DMS153 treated with DMSO at 0.1 percent for 48 hours (cell line): Measurements from ENCODE around the gene CLEC3B.
"Not testable (repeated sequence)": the region's sequence is repeated elsewhere in the genome, so short reads cannot be mapped to it uniquely, and the experiment has no call there.

Experiments
- DNase-seq: peaks from one replicate; lab custom pipeline; 2025; ENCODE audit not compliant: unreplicated experiment; lab: John Stamatoyannopoulos, UW

CLEC3B gene

DNA sequence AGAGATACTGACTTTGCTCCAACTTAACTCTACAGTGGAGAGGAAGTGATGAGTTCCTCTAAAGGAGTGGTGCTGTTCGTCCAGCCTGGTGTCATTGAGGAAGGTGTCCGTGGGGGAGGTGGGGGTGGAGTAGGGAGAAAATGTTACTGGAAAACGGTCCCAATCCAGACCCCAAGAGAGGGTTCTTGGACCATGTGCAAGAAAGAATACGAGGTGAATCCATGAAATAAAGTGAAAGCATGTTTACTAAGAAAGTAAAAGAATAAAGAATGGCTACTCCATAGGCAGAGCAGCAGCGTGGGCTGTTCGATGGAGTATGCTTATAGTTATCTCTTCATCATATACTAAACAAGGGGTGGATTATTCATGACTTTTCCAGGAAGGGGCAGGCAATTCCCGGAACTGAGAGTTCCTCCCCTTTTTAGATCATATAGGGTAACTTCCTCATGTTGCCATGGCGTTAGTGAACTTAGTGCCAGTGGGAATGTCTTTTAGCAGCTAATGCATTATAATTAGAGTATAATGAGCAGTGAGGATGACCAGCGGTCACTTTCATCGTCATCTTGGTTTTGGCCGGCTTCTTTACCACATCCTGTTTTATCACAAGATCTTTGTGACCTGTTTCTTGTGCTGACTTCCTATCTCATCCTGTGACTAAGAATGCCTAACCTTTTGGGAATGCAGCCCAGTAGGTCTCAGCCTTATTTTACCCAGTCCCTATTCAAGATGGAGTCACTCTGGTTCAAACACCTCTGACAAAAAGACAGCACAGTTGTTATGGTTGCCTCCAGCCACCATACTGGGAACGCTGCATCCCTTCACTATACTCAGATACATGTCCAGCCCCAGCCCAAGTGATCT is 38.6 kb downstream of the CLEC3B start:
- no peak for DNase-seq

GRCh38 chr3:45065373-45065720 is 39.2 kb downstream of the CLEC3B start:
- DNase-seq: no peak

- no peak for DNase-seq
Observed at GRCh38 chr3:45066109-45066801, 40.2 kb downstream of the CLEC3B start.

DNA sequence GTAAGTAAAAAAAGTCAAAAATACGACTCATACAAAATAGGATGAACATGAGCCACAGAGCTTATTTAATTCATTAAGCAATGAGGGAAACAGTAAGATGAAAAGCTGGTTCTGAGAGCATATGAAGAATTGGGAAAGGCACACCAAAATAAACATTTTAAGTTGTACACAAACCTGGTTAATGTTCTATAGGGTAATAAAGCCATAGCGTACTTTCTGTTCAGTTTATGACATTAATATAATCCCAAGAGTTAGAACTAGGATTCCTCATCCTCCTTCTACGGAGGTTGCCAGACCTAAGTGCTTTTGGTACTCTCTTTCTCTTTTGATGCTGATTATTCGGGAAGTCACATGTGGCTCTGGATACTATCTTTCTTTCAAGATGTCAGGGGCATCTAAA is 41.4 kb downstream of the CLEC3B start:
- no peak for DNase-seq

DNA sequence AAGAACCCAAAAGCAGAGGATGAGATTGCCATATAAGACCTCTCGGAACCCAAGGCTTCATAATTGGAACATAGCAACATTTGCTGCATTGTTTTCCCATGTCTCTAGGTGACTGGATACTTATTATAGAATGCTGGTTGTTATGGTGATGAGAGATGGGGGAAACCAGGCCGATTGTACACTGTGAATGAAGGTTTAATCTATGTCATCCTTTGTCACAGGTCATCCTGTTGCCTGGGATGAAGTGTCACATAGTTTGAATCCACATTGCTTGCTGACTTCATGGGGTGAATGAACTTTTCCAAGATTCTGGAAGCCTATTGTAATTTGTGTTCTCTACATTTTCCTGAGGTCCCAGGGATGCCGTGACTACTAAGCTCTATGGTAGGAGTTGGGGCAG is 41.8 kb downstream of the CLEC3B start:
- DNase-seq: no peak

- no peak for DNase-seq
Observed at GRCh38 chr3:45071075-45071474, 45.0 kb downstream of the CLEC3B start.

DNA sequence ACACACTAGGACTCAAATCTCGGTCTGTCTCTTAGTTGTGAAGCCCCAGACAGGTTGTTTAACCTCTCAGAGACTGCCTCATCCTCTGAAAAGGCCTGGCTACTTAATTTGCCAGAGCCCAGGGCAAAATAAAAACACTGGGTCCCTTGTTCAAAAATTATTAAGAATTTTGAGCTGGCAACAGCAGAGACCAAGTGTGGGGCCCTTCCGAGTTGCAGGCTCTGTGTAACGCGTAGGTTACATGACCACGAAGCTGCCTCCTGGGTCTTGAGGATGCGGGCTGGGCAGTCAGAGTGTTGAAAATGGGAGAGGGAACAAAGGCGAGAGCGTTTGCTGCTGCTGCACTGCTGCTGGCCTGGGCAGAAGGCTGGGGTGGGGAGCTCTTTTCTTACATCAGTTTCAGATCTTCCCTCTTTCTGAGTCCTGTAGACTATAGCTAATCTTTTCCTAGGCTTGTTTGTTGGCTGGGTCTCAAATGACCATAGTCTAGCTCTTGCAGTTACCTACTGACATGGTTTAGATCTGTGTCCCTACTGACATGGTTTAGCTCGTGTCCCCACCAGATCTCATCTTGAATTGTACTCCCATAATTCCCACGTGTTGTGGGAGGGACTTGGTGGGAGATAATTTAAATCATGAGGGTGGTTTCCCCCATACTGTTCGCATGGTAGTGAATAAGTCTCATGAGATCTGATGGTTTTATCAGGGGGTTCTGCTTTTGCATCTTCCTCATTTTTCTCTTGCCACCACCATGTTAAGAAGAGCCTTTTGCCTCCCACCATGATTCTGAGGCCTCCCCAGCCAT is 49.9 kb downstream of the CLEC3B start:
- no peak for DNase-seq

GRCh38 chr3:45078256-45078655 is 52.2 kb downstream of the CLEC3B start:
- not testable (repeated sequence) for DNase-seq

DNA sequence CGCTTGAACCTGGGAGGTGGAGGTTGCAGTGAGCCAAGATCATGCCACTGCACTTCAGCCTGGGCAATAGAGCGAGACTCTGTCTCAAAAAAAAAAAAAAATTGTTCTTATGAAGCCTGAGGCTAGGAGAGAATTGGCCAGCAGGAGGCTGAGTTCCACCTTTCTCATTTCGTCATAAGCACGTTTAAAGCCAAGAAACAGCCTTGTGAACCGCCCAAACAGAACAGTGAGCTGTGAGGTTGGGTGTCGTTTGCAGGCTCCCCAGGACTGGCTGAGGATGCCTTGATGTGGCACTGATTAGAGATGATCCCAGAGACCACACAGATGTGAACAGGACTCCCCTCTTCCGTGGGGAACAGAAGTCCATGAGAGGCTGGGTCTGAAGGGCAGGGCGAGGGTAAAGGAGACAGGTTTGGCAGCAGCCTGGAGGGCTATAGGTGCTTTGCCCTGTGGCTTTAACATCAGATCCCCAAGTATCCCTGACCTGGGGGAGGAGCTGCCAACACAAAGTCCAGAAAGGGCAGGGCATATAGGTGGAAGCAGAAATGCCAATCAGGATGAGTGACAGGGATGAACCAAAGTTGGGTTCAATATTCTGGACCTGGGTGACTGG is 52.9 kb downstream of the CLEC3B start:
- DNase-seq: no peak

DNA sequence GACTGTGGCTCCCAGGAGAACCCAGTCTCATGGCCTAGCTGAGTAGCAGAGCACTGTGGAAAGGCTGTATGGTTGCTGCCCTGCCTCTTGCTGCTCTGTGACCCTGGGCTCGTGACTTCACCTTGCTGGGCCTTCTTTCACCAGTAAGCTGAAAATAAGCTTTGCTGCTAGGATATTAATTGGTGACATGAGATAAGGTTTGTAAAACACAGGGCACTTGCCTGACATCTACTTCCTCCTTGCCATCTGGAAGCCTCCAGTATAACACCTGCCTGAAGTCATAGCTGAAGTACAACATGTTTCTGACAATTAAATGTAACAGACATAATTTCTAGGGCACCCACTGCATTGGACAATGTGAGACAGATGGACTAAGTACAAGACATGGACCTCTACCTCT is 53.6 kb downstream of the CLEC3B start:
- DNase-seq: no peak

DNA sequence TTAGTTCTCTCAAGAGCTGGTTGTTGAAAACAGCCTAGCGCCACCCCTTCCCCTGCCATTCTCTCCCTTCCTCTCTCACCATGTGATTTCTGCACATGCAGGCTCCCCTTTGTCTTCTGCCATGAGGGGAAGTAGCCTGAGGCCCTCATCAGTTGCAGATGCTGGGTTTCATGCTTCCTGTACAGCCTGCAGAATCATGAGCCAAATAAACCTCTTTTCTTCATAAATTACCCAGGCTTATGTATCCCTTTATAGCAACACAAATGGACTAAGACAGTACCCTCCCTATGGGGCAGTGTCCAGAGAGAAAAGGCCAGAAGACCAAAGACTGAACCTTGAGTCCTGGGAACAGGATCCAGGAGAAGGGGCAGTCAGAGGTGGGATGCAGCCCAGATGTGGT is 54.7 kb downstream of the CLEC3B start:
- DNase-seq: no peak

- DNase-seq: no peak
Observed at GRCh38 chr3:45081506-45082141, 55.5 kb downstream of the CLEC3B start.

DNA sequence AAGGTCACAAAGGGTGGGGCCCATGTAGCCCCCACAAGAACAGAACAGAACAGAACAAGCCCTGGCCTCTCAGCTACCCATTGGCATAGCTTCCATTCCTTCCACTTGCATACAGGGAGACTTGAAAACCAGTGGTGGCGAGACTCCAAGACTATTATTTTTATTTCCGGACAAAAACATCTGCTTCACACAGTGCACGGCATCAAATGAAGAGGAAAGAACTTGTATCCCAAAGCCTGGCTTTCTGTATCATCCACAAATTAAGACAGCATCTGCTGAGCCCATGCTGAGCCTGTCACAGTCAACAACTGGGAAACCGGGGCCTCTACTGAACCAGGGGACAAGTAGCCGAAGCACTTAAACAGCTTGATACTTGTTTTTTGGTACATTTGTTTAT is 56.0 kb downstream of the CLEC3B start:
- no peak for DNase-seq

DNA sequence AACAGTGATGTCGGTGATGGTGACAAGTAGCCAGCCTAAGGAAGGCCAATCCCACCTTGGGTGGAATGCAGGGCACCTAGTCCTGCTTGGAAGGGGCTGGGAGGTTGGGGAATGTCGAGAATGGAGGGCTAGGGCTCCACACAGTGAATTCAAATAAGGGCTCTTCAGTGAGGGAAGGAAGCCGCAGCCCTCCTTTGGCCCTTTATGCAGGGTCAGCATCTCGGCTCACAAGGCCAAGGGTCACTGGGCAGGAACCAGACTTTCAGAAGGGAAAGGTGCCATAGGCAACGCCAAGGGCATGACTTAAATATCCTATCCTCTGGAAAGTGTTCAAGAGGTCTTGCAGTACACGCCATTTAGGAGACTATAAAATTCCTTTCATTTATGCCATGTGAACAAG is 56.9 kb downstream of the CLEC3B start:
- no peak for DNase-seq

DNA sequence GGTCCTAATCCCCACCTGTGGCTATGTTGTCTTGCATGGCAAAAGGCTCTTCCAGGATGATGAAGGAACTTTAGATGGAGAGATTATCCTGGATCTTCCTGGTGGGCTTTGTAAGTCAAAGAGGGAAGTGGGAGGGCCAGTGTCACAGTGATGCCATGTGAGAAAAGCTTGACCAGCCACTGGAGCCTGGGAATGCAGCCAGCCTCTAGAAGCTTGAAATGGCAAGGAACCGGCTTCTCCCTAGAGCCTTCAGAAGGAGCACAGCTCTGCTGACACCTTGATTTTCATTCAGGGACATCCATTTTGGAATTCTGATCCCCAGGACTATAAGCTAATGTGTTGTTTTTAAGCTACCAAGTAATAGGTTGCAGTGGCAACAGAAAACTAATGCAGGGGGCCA is 58.3 kb downstream of the CLEC3B start:
- no peak for DNase-seq

- DNase-seq: no peak
Observed at GRCh38 chr3:45084820-45085816, 59.0 kb downstream of the CLEC3B start.
